Activated T-helper 17 cell treated with anti-CD3 and anti-CD28 coated beads, Interleukin-2, amount 50 U/mL, for 72 hours (primary cell): ENCODE data around the gene ENTPD5. TPM values are rescaled to one million over a fixed set of nuclear protein-coding genes. Genes with fewer than 3 reads are reported as not detected.

Source experiments
- ATAC-seq: fragments of 150-1000 bp; cut with Tn5 transposase; replicated peaks from 2 replicates; pipeline ENCODE4 v1.10.0; 2021; ENCODE audit warnings: mild to moderate bottlenecking, moderate library complexity
- H3K27ac Mint-ChIP-seq: one replicate; pipeline ENCODE4 v1.8.0; 2022; ENCODE audit warnings: mixed read lengths
- H3K27me3 Mint-ChIP-seq: one replicate; pipeline ENCODE4 v1.8.0; 2022; ENCODE audit warnings: mixed read lengths
- H3K36me3 Mint-ChIP-seq: one replicate; pipeline ENCODE4 v1.8.0; 2022; ENCODE audit warnings: low read depth, mild to moderate bottlenecking, mixed read lengths
- H3K4me1 Mint-ChIP-seq: one replicate; pipeline ENCODE4 v1.8.0; 2022; ENCODE audit warnings: mixed read lengths
- H3K4me3 Mint-ChIP-seq: one replicate; pipeline ENCODE4 v1.8.0; 2022; ENCODE audit warnings: mild to moderate bottlenecking, mixed read lengths
- H3K9me3 Mint-ChIP-seq: one replicate; pipeline ENCODE4 v1.8.0; 2022; ENCODE audit warnings: mixed read lengths
- total RNA-seq, 2 donors: library from RNA; stranded (reverse); gene quantifications; one replicate each; pipeline ENCODE4 v1.2.3, GENCODE V29; 2022

The ENTPD5 gene, protein sequence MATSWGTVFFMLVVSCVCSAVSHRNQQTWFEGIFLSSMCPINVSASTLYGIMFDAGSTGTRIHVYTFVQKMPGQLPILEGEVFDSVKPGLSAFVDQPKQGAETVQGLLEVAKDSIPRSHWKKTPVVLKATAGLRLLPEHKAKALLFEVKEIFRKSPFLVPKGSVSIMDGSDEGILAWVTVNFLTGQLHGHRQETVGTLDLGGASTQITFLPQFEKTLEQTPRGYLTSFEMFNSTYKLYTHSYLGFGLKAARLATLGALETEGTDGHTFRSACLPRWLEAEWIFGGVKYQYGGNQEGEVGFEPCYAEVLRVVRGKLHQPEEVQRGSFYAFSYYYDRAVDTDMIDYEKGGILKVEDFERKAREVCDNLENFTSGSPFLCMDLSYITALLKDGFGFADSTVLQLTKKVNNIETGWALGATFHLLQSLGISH
- 10 to 100 TPM in 1 of 2 donors, 1 to 10 TPM in 1; 5.6 to 10.4 TPM for total RNA-seq

DNA sequence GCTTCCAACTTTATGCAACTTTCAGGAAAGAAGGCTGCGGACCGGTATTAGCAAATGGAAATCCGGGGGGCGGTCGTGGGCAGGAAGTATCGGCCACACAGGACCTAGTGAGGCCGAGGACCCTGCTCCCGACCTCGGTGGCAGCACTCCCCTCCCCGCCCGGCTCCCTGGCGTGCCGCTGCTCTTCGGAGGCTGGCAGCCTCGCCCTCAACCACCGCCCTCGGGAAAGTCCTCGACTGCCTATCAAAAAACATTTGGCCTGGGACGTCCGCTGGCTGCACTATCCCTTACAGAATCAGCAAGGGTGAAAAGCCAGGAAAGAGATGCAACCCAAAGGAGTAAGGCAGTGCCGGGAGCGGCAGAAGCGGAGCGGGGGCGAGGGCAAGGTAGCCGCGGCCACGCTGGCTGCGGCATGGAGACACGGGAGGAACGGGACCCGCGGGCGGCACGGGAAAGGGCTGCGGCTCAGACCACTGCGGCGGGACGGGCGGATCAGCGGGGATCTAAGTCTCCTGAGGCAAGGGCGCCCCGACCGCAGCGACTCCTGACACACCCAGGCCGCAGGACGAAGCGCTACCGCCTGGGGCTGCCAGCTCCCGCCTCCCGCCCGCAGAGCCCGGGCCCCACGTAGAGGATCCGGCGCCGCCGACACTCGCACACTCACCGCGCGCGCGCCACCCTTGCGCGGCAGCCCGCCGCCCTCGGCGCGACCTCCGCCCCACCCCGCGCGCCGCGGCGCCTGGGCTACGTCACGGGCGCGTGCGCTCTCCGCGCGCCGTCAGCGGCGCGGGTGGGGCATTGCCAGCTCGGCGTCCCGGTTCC lies at the start of gene ENTPD5, which contains the start of gene BBOF1:
Gene ENTPD5, minus strand, starts transcription at position 703 of the 822 bp plus-strand sequence. CDS start 31,186 bp downstream, outside the sequence.
Gene BBOF1, plus strand, starts transcription at position 764 of the 822 bp plus-strand sequence. CDS start 130 bp downstream, outside the sequence.
- peak within 1 kb of the TSS; percentile 95 for H3K27ac Mint-ChIP-seq
- no peaks in the 10 kb centered on the region for H3K9me3 Mint-ChIP-seq
- peaks cover 1% of the 10 kb centered on the region for H3K36me3 Mint-ChIP-seq
- H3K4me3 Mint-ChIP-seq = peak within 1 kb of the TSS; percentile 96
- peak; percentile 94 for ATAC-seq
- peaks cover 7% of the 10 kb centered on the region for H3K4me1 Mint-ChIP-seq
- H3K27me3 Mint-ChIP-seq = no peaks in the 10 kb centered on the region

DNA sequence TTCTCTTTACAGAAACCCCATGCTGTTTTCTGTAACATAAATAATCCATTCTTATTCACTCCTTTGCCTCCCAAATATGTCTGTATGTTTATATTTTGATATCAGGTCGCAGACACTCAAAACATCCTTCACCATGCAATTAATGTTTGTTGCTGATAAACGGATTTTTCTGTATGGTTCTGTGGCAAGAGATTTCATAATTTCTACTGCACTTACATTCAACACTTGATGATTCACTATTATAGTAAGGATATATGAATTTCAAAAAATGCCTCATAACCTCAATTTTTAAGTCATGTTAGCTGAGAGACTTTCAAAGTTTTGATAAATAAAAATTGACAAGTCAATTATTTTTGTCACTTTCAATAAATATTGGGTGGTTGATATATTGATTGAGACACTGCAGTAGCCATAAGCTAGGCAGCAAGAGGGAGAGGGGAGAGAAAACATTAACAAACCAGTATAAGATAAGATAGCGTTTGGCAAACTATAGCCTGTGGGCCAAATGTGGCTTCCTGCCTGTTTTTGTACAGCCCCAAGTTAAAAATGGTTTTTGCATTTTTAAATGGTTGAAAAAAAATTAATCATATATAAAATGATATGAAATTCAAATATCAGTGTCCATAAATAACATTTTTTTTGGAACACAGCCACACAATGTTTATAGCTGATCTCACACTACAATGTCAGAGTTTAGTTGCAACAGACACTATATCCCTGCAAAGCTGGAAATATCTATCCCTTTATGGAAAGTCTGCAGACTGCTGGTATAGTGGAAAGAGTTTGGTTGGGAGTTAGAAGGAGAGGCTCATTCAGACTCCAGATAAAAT lies 46.9 kb upstream of the ENTPD5 start:
- Mint-ChIP-seq H3K4me1 (no peaks in the 10 kb centered on the region), H3K4me3 (no peak overlapping the region), H3K27ac (no peak overlapping the region), H3K27me3 (no peaks in the 10 kb centered on the region), H3K9me3 (no peaks in the 10 kb centered on the region), H3K36me3 (peaks cover 67% of the 10 kb centered on the region)
- no peak for ATAC-seq

DNA sequence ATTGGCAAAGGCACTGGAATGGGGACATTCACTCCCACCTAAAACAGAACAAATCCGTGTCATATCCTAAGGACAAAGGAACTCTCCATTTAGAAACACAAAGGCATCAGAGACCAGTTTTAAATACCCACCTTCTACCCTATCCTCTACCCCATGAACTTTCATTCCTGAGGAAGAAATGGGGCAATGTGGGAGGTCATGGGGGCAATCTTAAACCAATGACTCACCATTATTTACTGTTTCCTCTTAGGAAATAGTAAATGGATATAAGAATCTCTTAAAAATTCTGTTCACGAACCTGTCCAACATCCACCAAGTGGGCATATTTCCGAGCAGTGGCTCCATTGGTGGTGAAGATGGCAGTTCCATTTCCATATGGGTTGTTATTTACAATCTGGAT lies 45.8 kb upstream of the ENTPD5 start:
- Mint-ChIP-seq H3K27ac (no peak overlapping the region), H3K4me3 (no peak overlapping the region), H3K36me3 (peaks cover 73% of the 10 kb centered on the region)

DNA sequence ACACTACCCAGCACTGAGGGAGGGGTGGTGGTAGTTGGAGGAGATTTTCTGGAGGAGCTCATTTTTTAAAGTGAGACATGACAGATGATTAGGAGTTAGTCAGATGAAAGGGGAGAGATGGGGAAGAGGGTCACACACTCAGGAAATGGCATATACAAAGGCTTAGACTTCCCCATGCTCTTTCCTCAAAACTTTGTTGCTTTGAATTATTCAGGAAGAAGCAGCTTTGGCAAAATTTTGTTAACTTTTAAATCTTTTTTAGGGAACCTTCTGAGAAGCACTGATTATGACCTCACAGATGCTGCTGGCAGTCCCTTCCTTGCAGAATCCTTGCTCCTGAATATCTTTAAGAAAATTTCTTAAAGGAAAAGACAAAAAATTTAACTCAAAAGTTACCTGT lies 45.3 kb upstream of the ENTPD5 start:
- no peak for ATAC-seq
- Mint-ChIP-seq H3K36me3 (peaks cover 77% of the 10 kb centered on the region), H3K9me3 (no peaks in the 10 kb centered on the region), H3K4me3 (no peak overlapping the region), H3K27ac (no peak overlapping the region), H3K4me1 (no peaks in the 10 kb centered on the region), H3K27me3 (no peaks in the 10 kb centered on the region)

More for the DNA sequence above, 45.8 kb upstream of the ENTPD5 start:
- Mint-ChIP-seq H3K27me3 (no peaks in the 10 kb centered on the region), H3K9me3 (no peaks in the 10 kb centered on the region), H3K4me1 (no peaks in the 10 kb centered on the region)
- no peak for ATAC-seq

DNA sequence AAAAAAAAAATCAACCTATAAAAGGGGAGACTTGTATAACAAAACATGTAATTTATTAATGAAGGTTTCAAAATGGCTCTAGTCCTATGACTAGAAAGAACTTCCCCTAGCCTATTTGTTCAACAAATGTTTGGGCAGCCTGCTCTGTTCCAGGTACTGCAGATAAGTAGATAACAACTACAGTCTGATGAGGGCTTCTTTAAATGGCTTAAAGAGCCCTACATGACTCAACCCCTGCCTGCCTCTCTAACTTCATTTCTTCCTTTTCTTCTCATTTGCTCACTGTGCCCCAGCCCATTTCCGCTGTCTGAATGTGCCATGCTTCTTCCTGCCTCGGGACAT lies 43.7 kb upstream of the ENTPD5 start:
- Mint-ChIP-seq H3K27me3 (no peaks in the 10 kb centered on the region), H3K4me1 (no peaks in the 10 kb centered on the region), H3K27ac (peak overlapping the region; percentile 4), H3K4me3 (no peak overlapping the region), H3K36me3 (peaks cover 85% of the 10 kb centered on the region), H3K9me3 (no peaks in the 10 kb centered on the region)
- ATAC-seq = peak; percentile 57

DNA sequence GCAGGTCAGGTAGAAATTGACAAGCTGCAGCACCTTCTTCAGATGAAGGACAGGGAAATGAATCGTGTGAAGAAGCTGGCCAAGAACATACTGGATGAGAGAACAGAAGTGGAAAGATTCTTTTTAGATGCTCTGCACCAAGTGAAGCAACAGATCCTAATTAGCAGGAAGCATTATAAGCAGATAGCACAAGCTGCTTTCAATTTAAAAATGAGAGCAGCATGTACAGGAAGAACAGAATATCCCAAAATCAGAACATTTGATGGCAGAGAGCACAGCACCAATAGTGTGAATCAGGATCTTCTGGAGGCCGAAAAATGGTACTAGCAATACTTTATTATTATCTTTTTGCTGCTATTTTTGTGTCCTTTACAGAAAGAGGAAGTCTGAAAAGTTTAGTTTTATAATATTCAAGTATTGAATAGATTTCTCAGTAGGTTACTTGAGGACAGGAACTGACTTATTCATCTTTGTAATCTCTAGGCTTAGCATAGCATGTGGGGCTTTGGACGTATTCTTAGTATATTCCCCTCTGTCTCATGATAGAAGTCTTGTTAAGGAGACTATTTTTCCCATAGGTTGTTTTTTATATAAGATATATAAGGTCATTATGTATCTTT lies 30.9 kb upstream of the ENTPD5 start:
- no peak overlapping the region for H3K27ac Mint-ChIP-seq

DNA sequence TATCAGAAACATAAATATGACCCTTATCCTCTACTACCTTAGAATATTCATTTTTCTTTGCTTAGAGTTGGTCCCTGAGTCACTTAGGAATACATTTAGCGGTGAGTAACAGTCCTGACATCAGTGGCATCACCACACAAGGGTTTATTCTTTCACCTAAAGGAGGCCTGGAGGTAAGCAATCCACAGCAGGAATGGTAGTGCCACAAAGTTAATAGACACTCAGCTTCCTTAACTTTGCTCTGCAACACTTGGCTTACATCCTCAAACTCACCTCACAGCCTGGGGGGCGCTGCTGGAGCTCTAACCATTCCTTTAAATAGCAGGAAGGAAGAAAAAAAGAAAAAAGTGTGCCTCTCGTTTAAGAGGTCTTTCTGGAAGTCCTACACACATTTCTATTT lies 29.2 kb upstream of the ENTPD5 start:
- ATAC-seq = no peak
- Mint-ChIP-seq H3K4me3 (no peak overlapping the region), H3K27me3 (no peaks in the 10 kb centered on the region), H3K27ac (no peak overlapping the region), H3K4me1 (no peaks in the 10 kb centered on the region), H3K36me3 (no peaks in the 10 kb centered on the region), H3K9me3 (no peaks in the 10 kb centered on the region)

More for the DNA sequence above, 30.9 kb upstream of the ENTPD5 start:
- no peaks in the 10 kb centered on the region for H3K36me3 Mint-ChIP-seq
- no peak for ATAC-seq
- no peaks in the 10 kb centered on the region for H3K27me3 Mint-ChIP-seq
- no peaks in the 10 kb centered on the region for H3K9me3 Mint-ChIP-seq
- no peaks in the 10 kb centered on the region for H3K4me1 Mint-ChIP-seq
- no peak overlapping the region for H3K4me3 Mint-ChIP-seq

DNA sequence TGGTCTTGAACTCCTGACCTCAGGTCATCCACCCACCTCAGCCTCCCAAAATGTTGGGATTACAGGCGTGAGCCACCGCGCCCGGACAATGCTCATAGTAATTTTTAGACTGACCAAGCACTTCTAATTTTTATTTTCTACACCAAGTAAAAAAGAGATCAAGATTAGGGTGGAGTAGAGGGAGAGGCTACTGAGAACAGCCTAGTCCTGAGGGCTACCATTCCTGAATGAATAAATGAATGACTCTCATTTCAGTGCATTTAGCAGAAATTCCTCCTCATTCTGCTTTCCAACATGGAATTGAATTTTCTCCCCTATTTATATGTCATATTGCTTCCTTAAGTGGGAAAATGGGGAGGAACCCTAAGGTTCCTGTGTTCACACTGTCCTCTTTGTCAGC lies 26.4 kb upstream of the ENTPD5 start:
- no peak for ATAC-seq
- no peaks in the 10 kb centered on the region for H3K9me3 Mint-ChIP-seq
- no peaks in the 10 kb centered on the region for H3K27me3 Mint-ChIP-seq
- H3K4me1 Mint-ChIP-seq = no peaks in the 10 kb centered on the region
- H3K36me3 Mint-ChIP-seq = no peaks in the 10 kb centered on the region
- no peak overlapping the region for H3K27ac Mint-ChIP-seq
- H3K4me3 Mint-ChIP-seq = no peak overlapping the region

DNA sequence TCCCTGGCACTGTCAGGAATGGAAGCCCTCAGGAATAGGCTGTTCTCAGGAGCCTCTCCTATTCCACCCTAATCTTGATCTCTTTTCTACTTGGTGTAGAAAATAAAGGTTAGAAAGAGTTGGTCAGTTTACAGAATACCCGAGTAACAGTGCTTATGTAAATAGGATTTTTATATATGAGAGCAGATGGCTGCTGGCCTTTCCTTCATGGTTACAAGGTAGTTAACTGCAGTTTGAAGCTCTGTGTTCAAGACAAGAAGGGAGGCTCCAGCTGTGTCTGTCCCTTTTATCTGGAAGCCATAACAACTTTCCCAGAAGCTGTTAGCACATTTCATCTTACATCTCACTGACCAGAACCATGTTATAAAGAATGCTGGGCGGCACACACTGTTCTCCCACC lies 23.2 kb upstream of the ENTPD5 start:
- H3K4me3 Mint-ChIP-seq = no peak overlapping the region
- no peak overlapping the region for H3K27ac Mint-ChIP-seq
- no peaks in the 10 kb centered on the region for H3K36me3 Mint-ChIP-seq
- ATAC-seq = no peak
- H3K9me3 Mint-ChIP-seq = no peaks in the 10 kb centered on the region
- no peaks in the 10 kb centered on the region for H3K4me1 Mint-ChIP-seq
- no peaks in the 10 kb centered on the region for H3K27me3 Mint-ChIP-seq

DNA sequence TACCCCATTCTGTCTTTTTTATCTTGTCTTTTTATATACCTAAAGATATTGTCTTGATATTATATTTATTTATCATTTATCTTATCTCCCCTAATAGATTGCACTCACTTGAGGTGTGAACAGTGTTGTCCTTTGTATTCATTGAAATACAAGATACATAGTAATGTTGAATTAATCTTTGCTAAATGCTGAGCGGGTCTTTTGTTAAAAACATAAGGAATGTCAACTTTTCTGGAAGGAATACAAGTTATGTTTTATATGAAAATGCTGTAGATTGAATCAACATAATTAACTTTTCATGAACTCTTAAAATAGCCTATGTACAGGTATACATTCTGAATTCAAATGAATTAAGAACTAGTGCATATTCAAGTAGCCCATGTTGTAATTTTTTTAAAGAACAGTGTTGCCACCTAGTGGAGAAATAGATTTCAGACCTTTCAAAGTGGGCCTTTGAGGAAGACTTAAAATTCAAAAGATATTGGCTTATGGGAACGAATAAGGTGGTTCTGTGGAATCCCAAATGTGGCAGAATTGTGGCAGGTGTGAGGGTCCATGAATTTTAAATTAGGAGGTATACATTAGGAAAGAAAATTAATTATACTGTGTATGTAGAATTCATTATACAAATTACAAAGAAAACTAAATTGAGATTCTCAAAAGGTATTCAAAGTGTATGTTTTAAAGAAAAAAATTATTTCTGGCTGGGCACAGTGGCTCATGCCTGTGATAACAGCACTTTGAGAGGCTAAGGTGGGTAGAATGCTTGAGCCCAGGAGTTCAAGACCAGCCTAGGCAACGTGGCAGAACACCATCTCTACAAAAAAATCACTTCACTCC lies 19.2 kb upstream of the ENTPD5 start:
- no peaks in the 10 kb centered on the region for H3K4me1 Mint-ChIP-seq
- no peak overlapping the region for H3K4me3 Mint-ChIP-seq
- ATAC-seq = peak; percentile 50
- H3K9me3 Mint-ChIP-seq = no peaks in the 10 kb centered on the region
- H3K27me3 Mint-ChIP-seq = no peaks in the 10 kb centered on the region
- H3K27ac Mint-ChIP-seq = no peak overlapping the region
- H3K36me3 Mint-ChIP-seq = no peaks in the 10 kb centered on the region

DNA sequence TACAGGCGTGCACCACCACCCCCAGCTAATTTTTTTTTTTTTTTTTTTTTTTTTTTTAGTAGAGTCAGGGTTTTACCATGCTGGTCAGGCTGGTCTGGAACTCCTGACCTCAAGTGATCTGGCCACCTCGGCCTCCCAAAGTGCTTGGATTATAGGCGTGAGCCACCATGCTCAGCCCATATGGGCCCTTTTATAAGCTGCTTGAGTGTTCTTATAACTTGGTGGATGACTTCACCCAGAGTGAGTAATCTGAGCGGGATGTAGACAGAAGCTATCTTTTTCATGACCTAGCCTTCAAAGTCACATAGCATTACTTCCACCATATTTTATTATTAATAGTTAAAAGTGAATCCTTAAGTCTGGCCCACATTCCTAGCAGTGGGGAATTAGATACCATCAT lies 16.5 kb upstream of the ENTPD5 start:
- no peaks in the 10 kb centered on the region for H3K4me1 Mint-ChIP-seq
- H3K4me3 Mint-ChIP-seq = no peak overlapping the region
- H3K27me3 Mint-ChIP-seq = no peaks in the 10 kb centered on the region
- H3K36me3 Mint-ChIP-seq = no peaks in the 10 kb centered on the region
- H3K27ac Mint-ChIP-seq = no peak overlapping the region
- no peaks in the 10 kb centered on the region for H3K9me3 Mint-ChIP-seq
- no peak for ATAC-seq

DNA sequence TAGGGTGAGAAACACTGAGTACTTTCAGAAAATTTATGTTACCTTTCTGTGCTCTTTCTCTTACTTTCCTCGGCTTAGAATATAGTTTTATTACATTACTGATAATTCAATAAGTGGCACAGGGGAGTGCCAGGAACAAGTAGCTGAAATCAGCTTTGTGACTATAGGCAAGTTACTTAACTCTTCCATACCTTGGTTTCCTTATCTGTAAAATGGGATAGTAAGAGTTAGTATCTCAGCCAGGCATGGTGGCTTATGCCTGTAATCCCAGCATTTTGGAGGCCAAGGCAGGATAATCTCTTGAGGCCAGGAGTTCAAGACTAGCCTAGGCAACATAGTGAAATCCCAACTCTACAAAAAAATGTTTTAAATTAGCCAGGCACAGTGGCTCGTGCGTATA lies 15.5 kb upstream of the ENTPD5 start:
- Mint-ChIP-seq H3K4me3 (no peak overlapping the region), H3K4me1 (no peaks in the 10 kb centered on the region), H3K9me3 (no peaks in the 10 kb centered on the region), H3K36me3 (no peaks in the 10 kb centered on the region), H3K27me3 (no peaks in the 10 kb centered on the region), H3K27ac (no peak overlapping the region)
- ATAC-seq = no peak

DNA sequence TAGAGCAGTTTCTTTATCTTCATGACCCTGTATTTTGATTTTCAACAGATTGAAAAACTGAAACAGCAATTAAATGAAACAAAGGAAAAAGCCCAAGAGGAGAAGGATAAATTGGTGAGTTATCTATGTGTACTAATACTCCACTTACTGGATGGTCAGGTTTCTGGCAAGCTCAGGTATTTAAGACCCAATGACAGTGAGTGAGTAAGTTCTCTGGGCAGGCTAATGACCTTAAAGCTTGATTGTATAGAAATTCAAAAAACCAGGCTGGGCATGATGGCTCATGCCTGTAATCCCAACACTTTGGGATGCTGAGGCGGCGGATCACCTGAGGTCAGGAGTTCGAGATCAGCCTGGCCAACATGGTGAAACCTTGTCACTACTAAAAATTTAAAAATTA lies 10.0 kb upstream of the ENTPD5 start:
- Mint-ChIP-seq H3K36me3 (no peaks in the 10 kb centered on the region), H3K27me3 (no peaks in the 10 kb centered on the region), H3K9me3 (no peaks in the 10 kb centered on the region), H3K4me1 (no peaks in the 10 kb centered on the region), H3K27ac (no peak overlapping the region), H3K4me3 (no peak overlapping the region)
- no peak for ATAC-seq
